GM23338 (cell line): Measurements from ENCODE around the gene TGFB1. TPM values are rescaled to one million over a fixed set of nuclear protein-coding genes. Genes with fewer than 3 reads are reported as not detected.

Experiments
- ATAC-seq: fragments of 200-7000 bp; cut with Tn5 transposase; 3 replicates; pipeline ENCODE4 v1.9.1; 2020
- DNase-seq: peaks from one replicate; pipeline ENCODE4 v3.0.0-alpha.2; 2015; ENCODE audit warnings: low spot score
- H2AFZ ChIP-seq: fragments of 200-600 bp; sonication (generic); 2 replicates; pipeline ENCODE4 v1.8.0; 2016; ENCODE audit warnings: antibody characterized with exemption, mild to moderate bottlenecking, moderate library complexity
- H3F3A ChIP-seq: fragments of 200-600 bp; sonication (generic); replicated peaks from 2 replicates; pipeline ENCODE4 v1.8.0; 2017; ENCODE audit warnings: antibody characterized with exemption, mixed run types, low read depth
- H3K27ac ChIP-seq: fragments of 200-600 bp; sonication (generic); 2 replicates; pipeline ENCODE4 v1.6.1; 2016; ENCODE audit warnings: low read depth
- H3K27me3 ChIP-seq: fragments of 200-600 bp; sonication (generic); 2 replicates; pipeline ENCODE4 v1.8.0; 2016; ENCODE audit warnings: mild to moderate bottlenecking, mixed run types, moderate library complexity; ENCODE audit not compliant: insufficient read depth
- H3K36me3 ChIP-seq: fragments of 200-600 bp; sonication (generic); 2 replicates; pipeline ENCODE4 v1.8.0; 2016; ENCODE audit warnings: mild to moderate bottlenecking; ENCODE audit not compliant: insufficient read depth
- H3K4me1 ChIP-seq: fragments of 200-600 bp; sonication (generic); 2 replicates; pipeline ENCODE4 v1.8.0; 2016; ENCODE audit warnings: mild to moderate bottlenecking, moderate library complexity; ENCODE audit not compliant: insufficient read depth
- H3K4me2 ChIP-seq: fragments of 200-600 bp; sonication (generic); 2 replicates; pipeline ENCODE4 v1.7.1; 2017; ENCODE audit warnings: mixed run types
- H3K4me3 ChIP-seq: fragments of 200-600 bp; sonication (generic); 2 replicates; pipeline ENCODE4 v1.6.1; 2016; ENCODE audit warnings: mixed run types
- H3K79me2 ChIP-seq: fragments of 200-600 bp; sonication (generic); replicated peaks from 2 replicates; pipeline ENCODE4 v1.8.0; 2017; ENCODE audit warnings: mild to moderate bottlenecking; ENCODE audit not compliant: insufficient read depth
- H3K9me2 ChIP-seq: fragments of 200-600 bp; sonication (generic); 2 replicates; pipeline ENCODE4 v1.8.0; 2017; ENCODE audit not compliant: insufficient read depth
- H4K20me1 ChIP-seq: fragments of 200-600 bp; sonication (generic); replicated peaks from 2 replicates; pipeline ENCODE4 v1.8.0; 2017; ENCODE audit warnings: mild to moderate bottlenecking; ENCODE audit not compliant: insufficient read depth
- H3K27ac Mint-ChIP-seq: 2 replicates; pipeline ENCODE4 v1.8.0; 2020; ENCODE audit warnings: inconsistent platforms, mild to moderate bottlenecking, moderate library complexity, mixed read lengths
- H3K27me3 Mint-ChIP-seq: 3 replicates; pipeline ENCODE4 v1.8.0; 2022; ENCODE audit warnings: low read depth, mild to moderate bottlenecking, moderate library complexity, mixed read lengths, inconsistent platforms; ENCODE audit not compliant: insufficient read depth, poor library complexity
- H3K36me3 Mint-ChIP-seq: 3 replicates; pipeline ENCODE4 v1.8.0; 2021; ENCODE audit warnings: low read depth, mild to moderate bottlenecking, inconsistent platforms, moderate library complexity, mixed read lengths
- H3K4me1 Mint-ChIP-seq: 3 replicates; pipeline ENCODE4 v1.8.0; 2020; ENCODE audit warnings: mild to moderate bottlenecking, inconsistent platforms, mixed read lengths
- H3K4me3 Mint-ChIP-seq: 3 replicates; pipeline ENCODE4 v1.8.0; 2021; ENCODE audit warnings: moderate library complexity, mild to moderate bottlenecking, inconsistent platforms, mixed read lengths
- H3K9me3 Mint-ChIP-seq: 3 replicates; pipeline ENCODE4 v1.8.0; 2020; ENCODE audit warnings: moderate library complexity, mild to moderate bottlenecking, inconsistent platforms, mixed read lengths
- CTCF ChIP-seq, 2 experiments: fragments of 200-600 bp in 1 of 2; sonication (generic) in 1 of 2; conservative IDR thresholded peaks; 2 replicates each; pipeline versions ENCODE4 v1.5.1 to v1.6.1; 2016 to 2017; ENCODE audit warnings: antibody characterized with exemption in 2 of 2, low read depth in 2 of 2, mild to moderate bottlenecking in 2 of 2, moderate library complexity in 1 of 2
- ETS1 ChIP-seq: IDR thresholded peaks from 2 replicates; pipeline ENCODE4 v1.6.1; 2016; ENCODE audit warnings: antibody characterized with exemption
- JUNB ChIP-seq: IDR thresholded peaks from one replicate; pipeline ENCODE4 v1.6.1; 2016; ENCODE audit warnings: antibody characterized with exemption; ENCODE audit not compliant: unreplicated experiment
- NANOG ChIP-seq: IDR thresholded peaks from 2 replicates; pipeline ENCODE4 v1.6.1; 2016; ENCODE audit warnings: antibody characterized with exemption, borderline replicate concordance
- REST ChIP-seq: IDR thresholded peaks from one replicate; pipeline ENCODE4 v1.6.1; 2018; ENCODE audit warnings: antibody characterized with exemption; ENCODE audit not compliant: unreplicated experiment
- STAT1 ChIP-seq: IDR thresholded peaks from one replicate; pipeline ENCODE4 v1.6.1; 2016; ENCODE audit warnings: antibody characterized with exemption; ENCODE audit not compliant: unreplicated experiment
- ZNF462 ChIP-seq: fragments of 250-450 bp; sonication (Bioruptor Pico); IDR thresholded peaks from 2 replicates; pipeline ENCODE4 v1.5.0; 2020; ENCODE audit warnings: mild to moderate bottlenecking, moderate library complexity
- polyA plus RNA-seq: library from polyadenylated mRNA; unstranded; fragments of >200 nt; fragmentation: Nextera tagmentation; extraction: Ambion mirVana; gene quantifications from 2 replicates; pipeline ENCODE4 v1.2.1, GENCODE V29; 2016
- total RNA-seq: library from RNA; depleted of rRNA; stranded (reverse); fragments of >200 nt; shearing (Covaris generic); gene quantifications from 2 replicates; pipeline ENCODE4 v1.2.3, GENCODE V29; 2014

The TGFB1 gene
- total and polyA plus RNA-seq, 2 experiments from 2014 or later, result 0.99 to 7.9 TPM

GRCh38 chr19:41320185-41320518 lies 33.6 kb downstream of the TGFB1 start (continued):
- no peak for TF ChIP-seq ZNF462
- TF ChIP-seq JUNB, result no peak
- TF ChIP-seq REST, result no peak

- Histone ChIP-seq H4K20me1 (no peaks in the 10 kb centered on the region; the same call in 1 of the 2 replicates), H3K27me3 (no peaks in the 10 kb centered on the region), H3K36me3 (no peaks in the 10 kb centered on the region), H3K79me2 (no peaks in the 10 kb centered on the region), H3F3A (peaks cover 23% of the 10 kb centered on the region), H3K9me2 (no peaks in the 10 kb centered on the region), H3K4me1 (peaks cover 27% of the 10 kb centered on the region), H2AFZ (no peak overlapping the region), H3K27ac (no peak overlapping the region), H3K4me3 (no peak overlapping the region), H3K4me2 (no peak overlapping the region)
- Mint-ChIP-seq H3K9me3 (peaks cover 3% of the 10 kb centered on the region; the same call in 2 of the 3 replicates), H3K27ac (no peak overlapping the region), H3K36me3 (peaks cover 54% of the 10 kb centered on the region), H3K4me1 (peaks cover 30% of the 10 kb centered on the region), H3K4me3 (no peak overlapping the region), H3K27me3 (peaks cover 12% of the 10 kb centered on the region)
- no peak for DNase-seq
- no peak for ATAC-seq
- TF ChIP-seq NANOG, result no peak
- no peak for TF ChIP-seq ETS1
- TF ChIP-seq REST, result no peak
- TF ChIP-seq CTCF (conservative IDR thresholded peaks at IDR 0.05; ENCODE audit: low read depth in 2 of 2), result no peak
- no peak for TF ChIP-seq STAT1
Measured at GRCh38 chr19:41319500-41320184, 34.1 kb downstream of the TGFB1 start.
